ENCODE data around the gene ZNF445.

The ZNF445 gene

DNA sequence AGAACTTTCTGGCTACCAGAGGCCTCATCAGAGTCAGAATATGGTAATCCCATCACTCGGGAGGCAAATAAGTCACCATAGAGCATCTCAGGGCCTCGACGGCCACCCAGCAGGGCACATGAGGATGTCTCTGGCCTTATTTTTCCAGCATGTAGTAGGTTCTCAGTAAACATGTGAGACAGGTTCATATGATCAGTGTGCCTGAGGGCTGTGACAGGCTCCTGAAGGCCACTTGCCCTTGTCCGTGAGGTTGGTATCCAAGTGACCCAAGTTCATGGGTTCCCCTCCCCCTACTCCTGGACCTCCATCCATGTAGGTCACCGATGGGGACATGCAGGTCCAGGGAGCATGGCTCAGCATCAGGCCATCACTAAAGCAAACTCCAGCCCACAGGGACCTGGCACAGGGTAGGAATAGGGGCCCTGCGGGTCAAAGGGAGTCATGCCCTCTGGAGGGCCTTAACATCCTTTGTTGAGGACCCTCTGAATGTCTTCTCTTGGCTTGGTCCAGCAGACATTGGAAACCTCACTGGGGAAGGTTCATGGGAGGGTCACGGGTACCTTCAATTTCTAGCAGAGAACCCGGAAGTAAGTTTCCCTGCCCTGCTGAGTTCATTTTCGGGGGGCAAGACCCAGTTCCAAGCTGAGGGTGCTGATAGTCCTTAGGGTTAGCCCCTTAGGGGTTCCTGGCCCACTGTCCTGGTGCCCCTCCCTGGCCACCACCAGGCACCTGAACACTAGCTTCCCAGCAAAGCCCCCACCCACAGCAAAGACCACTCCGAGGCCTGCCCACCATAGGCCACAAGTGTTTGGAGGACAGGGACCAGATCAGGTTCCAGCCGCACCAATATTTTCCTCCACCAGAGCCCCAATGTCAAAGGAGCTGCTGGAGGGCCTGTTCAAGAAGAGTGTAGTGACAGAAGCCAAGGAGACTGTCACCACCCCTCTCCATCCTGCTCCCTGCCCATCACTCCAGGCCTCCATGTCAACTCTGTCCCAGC is 61.1 kb downstream of the ZNF445 start:
- Histone ChIP-seq H4K8ac (ENCODE audit: low read length) (no peak overlapping the region), H3K23ac (ENCODE audit: low read length in 2 of 2) (no peak overlapping the region), H3K4me2 (ENCODE audit: low read length, poor library complexity, severe bottlenecking) (no peak overlapping the region), H3K9ac (ENCODE audit: low read length) (no peak overlapping the region), H3K14ac (ENCODE audit: low read length in 2 of 2) (no peak overlapping the region), H2BK15ac (ENCODE audit: low read depth, poor library complexity, severe bottlenecking) (no peak overlapping the region), H3K4ac (ENCODE audit: low read depth in 1 of 2, low read length in 2 of 2) (no peak overlapping the region), H2BK12ac (ENCODE audit: low read length in 2 of 2) (no peak overlapping the region), H3K36me3 (ENCODE audit: control insufficient read depth in 1 of 2, insufficient read depth in 2 of 2, low read depth in 1 of 2, low read length in 2 of 2) (no peaks in the 10 kb centered on the region), H3K4me3 (ENCODE audit: insufficient read depth in 1 of 2, low read depth in 1 of 2, low read length in 2 of 2) (no peak overlapping the region), H2BK5ac (ENCODE audit: low read depth, low read length, poor library complexity, severe bottlenecking) (no peak overlapping the region), H3K4me1 (ENCODE audit: control insufficient read depth, insufficient read depth, low read depth, low read length) (peaks cover 2% of the 10 kb centered on the region), H4K91ac (ENCODE audit: low read length) (no peak overlapping the region), H3K18ac (ENCODE audit: low read depth in 1 of 2, low read length in 2 of 2) (no peak overlapping the region), H2AFZ (ENCODE audit: low read depth, low read length) (no peak overlapping the region), H3K27me3 (ENCODE audit: control insufficient read depth in 1 of 2, insufficient read depth in 1 of 2, low read length in 2 of 2) (peaks cover 0 to 3% of the 10 kb centered on the region in 2 experiments), H3K79me1 (replicated peaks; ENCODE audit: low read length, poor library complexity, severe bottlenecking) (no peaks in the 10 kb centered on the region), H3K9me3 (ENCODE audit: control insufficient read depth, low read length) (no peaks in the 10 kb centered on the region), H3K27ac (ENCODE audit: low read length, poor library complexity, severe bottlenecking) (no peak overlapping the region), H2AK5ac (ENCODE audit: low read length, severe bottlenecking) (no peak overlapping the region), H2BK120ac (ENCODE audit: low read depth, low read length) (no peak overlapping the region)
- WGBS = 95% methylated on average over 11 of the region's 11 CpGs
- no peak for DNase-seq

DNA sequence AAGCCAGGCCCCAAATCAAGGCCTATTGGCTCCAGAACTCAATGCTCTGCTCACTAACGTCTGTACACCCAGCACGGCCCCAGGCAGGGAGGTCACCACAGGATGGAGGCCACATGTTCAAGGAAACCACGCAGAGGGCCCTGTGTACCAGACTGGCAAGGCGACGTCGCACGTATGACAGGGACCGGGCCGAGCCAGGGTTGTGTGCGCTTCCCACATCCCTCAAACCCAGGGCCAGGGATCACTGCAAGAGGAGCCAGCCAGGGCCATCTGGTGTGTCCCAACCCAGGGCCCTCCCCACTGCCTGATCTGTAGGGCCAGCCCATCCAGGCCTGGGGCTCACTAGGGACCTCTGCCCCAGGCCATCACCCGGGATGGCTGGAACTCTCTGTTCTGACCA is 62.0 kb downstream of the ZNF445 start:
- WGBS = 93% methylated on average over 11 of the region's 11 CpGs
- Histone ChIP-seq H2AFZ (ENCODE audit: low read depth, low read length) (no peak overlapping the region), H2BK5ac (ENCODE audit: low read depth, low read length, poor library complexity, severe bottlenecking) (no peak overlapping the region), H4K91ac (ENCODE audit: low read length) (no peak overlapping the region), H3K9ac (ENCODE audit: low read length) (no peak overlapping the region), H2BK120ac (ENCODE audit: low read depth, low read length) (no peak overlapping the region), H3K27me3 (ENCODE audit: control insufficient read depth in 1 of 2, insufficient read depth in 1 of 2, low read length in 2 of 2) (peaks cover 0 to 3% of the 10 kb centered on the region in 2 experiments), H3K79me1 (replicated peaks; ENCODE audit: low read length, poor library complexity, severe bottlenecking) (no peaks in the 10 kb centered on the region), H3K4ac (ENCODE audit: low read depth in 1 of 2, low read length in 2 of 2) (no peak overlapping the region), H2BK15ac (ENCODE audit: low read depth, poor library complexity, severe bottlenecking) (no peak overlapping the region), H3K27ac (ENCODE audit: low read length, poor library complexity, severe bottlenecking) (no peak overlapping the region), H3K14ac (ENCODE audit: low read length in 2 of 2) (no peak overlapping the region), H2BK12ac (ENCODE audit: low read length in 2 of 2) (no peak overlapping the region), H3K9me3 (ENCODE audit: control insufficient read depth, low read length) (no peaks in the 10 kb centered on the region), H3K18ac (ENCODE audit: low read depth in 1 of 2, low read length in 2 of 2) (no peak overlapping the region), H3K4me2 (ENCODE audit: low read length, poor library complexity, severe bottlenecking) (no peak overlapping the region), H4K8ac (ENCODE audit: low read length) (no peak overlapping the region), H2AK5ac (ENCODE audit: low read length, severe bottlenecking) (no peak overlapping the region), H3K23ac (ENCODE audit: low read length in 2 of 2) (no peak overlapping the region), H3K4me1 (ENCODE audit: control insufficient read depth, insufficient read depth, low read depth, low read length) (peaks cover 2% of the 10 kb centered on the region), H3K4me3 (ENCODE audit: insufficient read depth in 1 of 2, low read depth in 1 of 2, low read length in 2 of 2) (no peak overlapping the region), H3K36me3 (ENCODE audit: control insufficient read depth in 1 of 2, insufficient read depth in 2 of 2, low read depth in 1 of 2, low read length in 2 of 2) (peaks cover 0 to 7% of the 10 kb centered on the region in 2 experiments)
- DNase-seq = no peak

DNA sequence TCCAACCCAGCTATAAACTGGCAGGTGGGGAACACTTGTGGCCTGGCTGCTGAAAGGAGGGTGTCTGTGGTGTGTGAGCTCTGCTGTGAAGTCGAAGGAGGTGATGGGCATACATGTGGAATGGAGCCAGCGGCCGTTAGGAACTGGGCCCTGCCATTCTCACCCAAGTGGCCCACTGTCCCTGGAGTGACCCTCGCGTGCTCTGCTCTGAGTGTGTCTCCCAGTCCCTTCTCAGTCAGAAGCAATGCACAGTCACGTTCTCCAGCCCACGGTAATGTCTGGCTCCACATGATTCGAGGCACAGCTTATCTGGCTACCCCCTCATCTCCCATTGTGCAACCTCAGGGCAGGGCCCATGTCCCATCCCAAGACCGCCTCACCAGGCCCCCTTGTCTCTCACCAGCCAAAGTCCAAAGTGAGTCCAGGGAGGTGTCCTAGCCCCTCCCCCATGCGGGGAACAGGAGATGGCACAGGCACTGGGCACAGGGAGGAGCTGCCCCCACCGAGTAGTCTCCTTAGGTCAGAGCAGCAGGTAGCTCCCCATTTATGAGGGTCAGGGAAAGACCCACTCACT is 62.9 kb downstream of the ZNF445 start:
- no peak overlapping the region for H2AK5ac ChIP-seq (ENCODE audit: low read length, severe bottlenecking)
- H2BK5ac ChIP-seq (ENCODE audit: low read depth, low read length, poor library complexity, severe bottlenecking) = no peak overlapping the region
- H3K14ac ChIP-seq (ENCODE audit: low read length in 2 of 2) = no peak overlapping the region
- WGBS = 84% methylated on average over 11 of the region's 11 CpGs
- H4K91ac ChIP-seq (ENCODE audit: low read length) = no peak overlapping the region
- H3K27ac ChIP-seq (ENCODE audit: low read length, poor library complexity, severe bottlenecking) = no peak overlapping the region
- H3K36me3 ChIP-seq (ENCODE audit: control insufficient read depth in 1 of 2, insufficient read depth in 2 of 2, low read depth in 1 of 2, low read length in 2 of 2) = peaks cover 2 to 15% of the 10 kb centered on the region in 2 experiments
- no peak overlapping the region for H2BK15ac ChIP-seq (ENCODE audit: low read depth, poor library complexity, severe bottlenecking)
- H2BK12ac ChIP-seq (ENCODE audit: low read length in 2 of 2) = no peak overlapping the region
- H3K9ac ChIP-seq (ENCODE audit: low read length) = no peak overlapping the region
- H3K27me3 ChIP-seq (ENCODE audit: control insufficient read depth in 1 of 2, insufficient read depth in 1 of 2, low read length in 2 of 2) = peaks cover 0 to 3% of the 10 kb centered on the region in 2 experiments
- no peak for DNase-seq
- H3K4ac ChIP-seq (ENCODE audit: low read depth in 1 of 2, low read length in 2 of 2) = no peak overlapping the region
- no peak overlapping the region for H3K18ac ChIP-seq (ENCODE audit: low read depth in 1 of 2, low read length in 2 of 2)
- H3K4me3 ChIP-seq (ENCODE audit: insufficient read depth in 1 of 2, low read depth in 1 of 2, low read length in 2 of 2) = no peak overlapping the region
- no peaks in the 10 kb centered on the region for H3K79me1 ChIP-seq (replicated peaks; ENCODE audit: low read length, poor library complexity, severe bottlenecking)
- no peak overlapping the region for H3K4me2 ChIP-seq (ENCODE audit: low read length, poor library complexity, severe bottlenecking)
- H4K8ac ChIP-seq (ENCODE audit: low read length) = no peak overlapping the region
- H2BK120ac ChIP-seq (ENCODE audit: low read depth, low read length) = no peak overlapping the region
- H3K9me3 ChIP-seq (ENCODE audit: control insufficient read depth, low read length) = no peaks in the 10 kb centered on the region
- H3K4me1 ChIP-seq (ENCODE audit: control insufficient read depth, insufficient read depth, low read depth, low read length) = peaks cover 2% of the 10 kb centered on the region
- no peak overlapping the region for H3K23ac ChIP-seq (ENCODE audit: low read length in 2 of 2)
- H2AFZ ChIP-seq (ENCODE audit: low read depth, low read length) = no peak overlapping the region

DNA sequence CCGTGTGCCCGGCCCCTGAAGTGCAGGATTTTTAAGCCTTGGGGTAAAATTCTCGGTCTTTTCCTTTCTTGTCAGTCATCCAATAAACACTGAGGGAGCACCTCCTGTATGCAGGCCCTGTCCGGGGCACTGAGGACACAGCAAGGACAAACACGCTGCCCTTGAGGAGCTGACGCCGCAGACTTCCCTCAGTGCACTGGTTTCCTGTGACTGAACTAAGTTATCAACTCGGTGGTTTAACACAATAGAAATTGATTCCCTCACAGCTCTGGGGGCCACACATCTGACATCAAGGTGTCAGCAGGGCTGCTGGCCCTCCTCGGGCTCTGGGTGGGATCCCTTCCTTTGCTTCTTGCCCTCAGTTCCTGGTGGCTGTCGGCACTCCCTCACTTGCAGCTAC is 65.1 kb downstream of the ZNF445 start:
- no peak overlapping the region for H2AK5ac ChIP-seq (ENCODE audit: low read length, severe bottlenecking)
- no peak overlapping the region for H3K14ac ChIP-seq (ENCODE audit: low read length in 2 of 2)
- no peak overlapping the region for H3K4me2 ChIP-seq (ENCODE audit: low read length, poor library complexity, severe bottlenecking)
- no peak overlapping the region for H2BK15ac ChIP-seq (ENCODE audit: low read depth, poor library complexity, severe bottlenecking)
- no peak overlapping the region for H2BK12ac ChIP-seq (ENCODE audit: low read length in 2 of 2)
- WGBS = 87% methylated on average over 10 of the region's 10 CpGs
- no peak overlapping the region for H4K91ac ChIP-seq (ENCODE audit: low read length)
- peaks cover 4 to 18% of the 10 kb centered on the region in 2 experiments for H3K36me3 ChIP-seq (ENCODE audit: control insufficient read depth in 1 of 2, insufficient read depth in 2 of 2, low read depth in 1 of 2, low read length in 2 of 2)
- H3K79me1 ChIP-seq (replicated peaks; ENCODE audit: low read length, poor library complexity, severe bottlenecking) = no peaks in the 10 kb centered on the region
- H3K18ac ChIP-seq (ENCODE audit: low read depth in 1 of 2, low read length in 2 of 2) = no peak overlapping the region
- H3K27ac ChIP-seq (ENCODE audit: low read length, poor library complexity, severe bottlenecking) = no peak overlapping the region
- H2BK5ac ChIP-seq (ENCODE audit: low read depth, low read length, poor library complexity, severe bottlenecking) = no peak overlapping the region
- no peaks in the 10 kb centered on the region for H3K9me3 ChIP-seq (ENCODE audit: control insufficient read depth, low read length)
- H3K4ac ChIP-seq (ENCODE audit: low read depth in 1 of 2, low read length in 2 of 2) = no peak overlapping the region
- H3K4me1 ChIP-seq (ENCODE audit: control insufficient read depth, insufficient read depth, low read depth, low read length) = no peaks in the 10 kb centered on the region
- no peak overlapping the region for H3K23ac ChIP-seq (ENCODE audit: low read length in 2 of 2)
- H2AFZ ChIP-seq (ENCODE audit: low read depth, low read length) = no peak overlapping the region
- H3K27me3 ChIP-seq (ENCODE audit: control insufficient read depth in 1 of 2, insufficient read depth in 1 of 2, low read length in 2 of 2) = no peaks in the 10 kb centered on the region
- no peak overlapping the region for H3K4me3 ChIP-seq (ENCODE audit: insufficient read depth in 1 of 2, low read depth in 1 of 2, low read length in 2 of 2)
- H2BK120ac ChIP-seq (ENCODE audit: low read depth, low read length) = no peak overlapping the region
- H4K8ac ChIP-seq (ENCODE audit: low read length) = no peak overlapping the region
- no peak overlapping the region for H3K9ac ChIP-seq (ENCODE audit: low read length)
- no peak for DNase-seq
